ENCODE data around the gene SUN3.
"Not testable (repeated sequence)": the region's sequence is repeated elsewhere in the genome, so short reads cannot be mapped to it uniquely, and the experiment has no call there.

Gene SUN3

DNA sequence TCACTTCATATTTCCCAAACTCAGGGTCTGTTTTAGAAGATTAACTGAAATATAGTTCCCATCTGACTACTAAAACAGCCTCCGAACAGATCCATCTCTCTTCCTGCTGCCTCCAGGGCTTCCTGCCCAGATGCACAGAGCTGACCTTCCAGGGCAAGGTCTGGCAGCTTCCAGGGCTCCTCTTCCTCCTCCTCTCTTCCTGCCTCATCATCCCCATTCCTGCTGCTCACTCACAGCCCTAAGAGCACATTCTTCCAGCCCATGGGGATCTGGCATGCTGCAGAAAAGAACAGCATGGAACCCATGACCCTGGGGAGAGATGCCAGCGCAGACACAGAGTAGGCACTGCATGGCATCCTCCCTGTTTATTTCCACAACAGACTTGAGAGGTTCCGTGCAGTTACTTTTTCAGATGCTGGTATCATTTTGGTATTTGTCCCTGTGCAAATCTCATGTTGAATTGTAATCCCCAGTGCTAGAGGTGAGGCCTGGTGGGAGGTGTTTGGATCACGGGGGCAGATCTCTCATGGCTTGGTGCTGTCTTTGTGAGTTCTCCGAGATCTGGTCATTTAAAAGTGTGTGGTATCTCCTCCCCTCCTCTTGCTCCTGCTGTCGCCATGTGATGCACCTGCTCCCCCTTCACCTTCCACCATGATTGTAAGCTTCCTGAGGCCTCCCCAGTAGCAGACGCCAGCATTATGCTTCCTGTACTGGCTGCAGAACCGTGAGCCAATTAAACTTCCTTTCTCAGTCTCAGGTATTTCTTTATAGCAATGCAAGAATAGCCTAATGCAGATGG is 85.0 kb downstream of the SUN3 start:
- no peak for DNase-seq

- not testable (repeated sequence) for DNase-seq
Observed at GRCh38 chr7:47942651-47943050, 86.3 kb downstream of the SUN3 start.

- no peak for DNase-seq
Observed at GRCh38 chr7:47942132-47942531, 86.8 kb downstream of the SUN3 start.

- no peak for DNase-seq
Observed at GRCh38 chr7:47941136-47941844, 87.6 kb downstream of the SUN3 start.

GRCh38 chr7:47940088-47941013 is 88.6 kb downstream of the SUN3 start:
- no peak for DNase-seq

GRCh38 chr7:47939425-47940036 is 89.4 kb downstream of the SUN3 start:
- no peak for DNase-seq

- DNase-seq, result no peak
Observed at GRCh38 chr7:47938574-47939165, 90.2 kb downstream of the SUN3 start.

DNA sequence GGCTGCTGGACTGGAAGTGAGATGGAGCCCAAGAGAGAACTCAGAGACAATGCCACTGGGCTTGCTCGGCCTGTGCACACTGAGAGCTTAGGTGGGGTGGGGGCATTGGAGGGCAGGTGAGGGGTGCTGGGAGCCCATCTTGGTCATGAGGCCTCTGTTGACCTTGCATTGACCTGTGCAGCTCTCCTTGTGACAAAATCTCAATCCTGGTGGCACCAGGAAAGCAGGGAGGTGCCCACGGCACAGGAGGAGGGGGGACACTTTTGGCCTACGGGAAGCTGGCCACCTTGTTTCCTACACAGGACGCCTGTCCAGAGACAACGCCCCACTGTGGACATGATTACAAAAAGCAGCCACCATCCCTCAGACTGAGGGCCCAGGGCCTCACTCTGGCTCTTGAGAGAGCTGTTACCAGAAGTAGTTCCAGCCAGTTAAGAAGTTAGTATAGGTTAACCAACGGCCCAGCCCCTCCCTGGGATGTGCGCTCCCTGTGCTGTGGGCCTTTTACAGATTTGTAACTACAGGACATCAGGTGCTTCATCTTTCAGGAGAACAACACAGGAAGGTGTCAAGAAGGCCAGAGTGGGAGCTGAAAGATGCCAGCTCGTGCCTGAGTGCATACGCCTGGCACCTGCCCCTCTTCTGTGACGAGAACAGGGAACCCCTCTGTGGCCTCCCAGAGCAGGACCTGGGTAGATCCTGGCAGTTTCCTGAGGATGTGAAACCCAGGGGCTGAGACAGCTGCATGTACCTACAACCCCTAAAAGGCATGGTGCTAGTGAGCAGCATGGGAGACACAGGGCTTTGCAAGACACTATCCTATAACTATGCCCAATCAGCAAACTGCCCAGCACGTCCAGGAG is 91.0 kb downstream of the SUN3 start:
- DNase-seq, result no peak

All from NCI-H1092 (cell line).